ENCODE results near the gene ATXN10.
"Not testable (repeated sequence)": the region's sequence is repeated elsewhere in the genome, so short reads cannot be mapped to it uniquely, and the experiment has no call there.

ATXN10 gene

GRCh38 chr22:45710469-45710868, 38.8 kb downstream of the ATXN10 start:
- DNase-seq = no peak

DNA sequence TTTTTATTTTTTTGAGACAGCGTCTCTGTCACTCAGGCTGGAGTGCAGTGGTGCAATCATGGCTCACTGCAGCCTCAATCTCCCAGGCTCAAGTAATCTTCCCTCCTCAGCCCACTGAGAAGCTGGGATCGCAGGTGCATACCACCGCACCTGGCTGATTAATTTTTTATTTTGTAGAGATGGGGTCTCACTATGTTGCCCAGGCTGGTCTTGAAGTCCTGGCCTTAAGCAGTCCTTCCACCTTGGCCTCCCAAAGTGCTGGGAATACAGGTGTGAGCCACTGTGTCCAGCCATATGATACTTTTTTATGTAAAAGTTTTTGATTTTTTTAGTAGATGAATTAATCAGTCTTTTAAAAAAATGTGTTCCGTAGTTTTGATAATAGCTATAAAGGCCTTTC, 42.8 kb downstream of the ATXN10 start:
- DNase-seq = not testable (repeated sequence)

GRCh38 chr22:45717789-45718188, 46.2 kb downstream of the ATXN10 start:
- DNase-seq = no peak

DNA sequence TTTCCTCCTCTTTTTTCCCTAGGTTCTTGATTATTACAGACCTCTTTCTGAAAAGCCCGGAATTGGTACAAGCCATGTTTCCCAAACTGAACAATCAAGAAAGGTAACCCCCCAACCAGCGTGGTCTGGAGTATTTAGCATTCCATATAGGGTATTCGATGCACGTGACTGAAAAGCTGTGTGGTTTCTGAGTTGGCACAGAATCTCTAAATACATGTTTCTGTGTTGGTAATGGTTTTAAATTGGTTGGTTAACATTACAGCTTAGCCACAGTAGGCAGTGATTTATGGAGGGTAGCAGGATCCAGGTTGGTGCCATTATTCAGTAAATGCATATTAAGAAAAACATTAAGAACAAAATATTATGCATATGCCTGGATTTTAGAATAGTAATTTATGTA, 46.8 kb downstream of the ATXN10 start:
- no peak for DNase-seq

DNA sequence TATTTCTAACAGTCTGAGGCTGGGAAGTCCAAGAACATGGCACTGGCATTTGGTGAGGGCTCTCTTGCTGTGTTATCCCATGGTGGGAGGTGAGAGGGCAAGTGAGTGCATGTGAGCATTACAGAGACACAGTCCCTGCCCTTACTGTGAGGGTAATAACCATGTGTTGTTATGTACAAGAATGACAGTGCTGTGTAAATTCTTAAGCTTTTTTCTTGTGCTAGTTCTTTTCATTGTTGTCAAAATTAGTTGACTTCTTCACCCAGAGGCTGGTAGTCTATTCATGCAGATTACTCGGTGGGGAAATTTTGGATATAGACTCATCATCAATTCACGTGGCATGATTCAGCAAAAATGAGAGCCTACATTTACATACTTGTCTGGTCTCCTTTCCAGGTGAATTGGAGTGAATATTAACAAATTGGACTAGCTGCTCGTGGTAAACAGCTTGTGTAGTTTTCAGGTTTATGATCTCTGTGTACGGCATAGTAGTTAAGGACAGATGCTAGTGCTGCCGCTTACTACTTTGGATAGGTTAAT, 49.3 kb downstream of the ATXN10 start:
- no peak for DNase-seq

DNA sequence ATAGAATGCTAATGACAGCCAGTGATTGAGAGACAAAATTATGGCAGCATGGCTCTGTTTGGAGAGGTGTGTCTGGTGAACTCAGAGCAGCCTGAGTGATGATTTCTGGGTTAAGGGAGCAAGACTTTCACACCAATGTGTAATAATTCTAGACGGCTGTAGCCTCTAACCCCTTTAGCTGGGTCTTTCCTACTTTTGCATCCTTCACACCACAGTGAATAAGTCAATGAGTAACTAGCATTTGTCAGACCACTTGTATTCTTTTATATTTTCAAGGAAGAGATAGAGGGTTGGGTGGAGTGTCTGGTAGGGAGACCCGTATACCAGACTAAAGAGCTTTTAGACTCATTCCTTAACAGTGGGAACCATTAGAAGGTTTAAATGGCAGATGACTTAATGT, 50.4 kb downstream of the ATXN10 start:
- DNase-seq = no peak

GRCh38 chr22:45726081-45726480, 54.4 kb downstream of the ATXN10 start:
- DNase-seq = no peak

GRCh38 chr22:45731041-45731797, 59.6 kb downstream of the ATXN10 start:
- no peak for DNase-seq

GRCh38 chr22:45731798-45732495, 60.3 kb downstream of the ATXN10 start:
- no peak for DNase-seq

GRCh38 chr22:45735273-45735672, 63.6 kb downstream of the ATXN10 start:
- DNase-seq = no peak

GRCh38 chr22:45738206-45738605, 66.6 kb downstream of the ATXN10 start:
- no peak for DNase-seq

DNA sequence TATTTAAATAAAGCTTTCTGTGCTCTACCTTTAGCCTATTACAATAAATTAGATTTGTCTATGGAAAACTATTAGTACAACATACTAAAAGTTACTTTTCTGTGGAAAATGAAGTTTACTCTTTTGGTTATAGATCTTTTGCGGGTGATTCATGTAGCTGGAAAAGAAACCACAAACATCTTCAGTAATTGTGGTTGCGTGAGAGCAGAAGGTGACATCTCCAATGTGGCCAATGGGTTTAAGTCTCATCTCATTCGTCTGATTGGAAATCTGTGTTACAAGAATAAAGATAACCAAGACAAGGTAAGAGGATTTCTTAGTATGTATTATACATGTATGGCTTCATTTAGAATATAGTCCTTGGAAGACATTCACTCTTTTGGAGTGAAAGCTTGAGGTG, 68.6 kb downstream of the ATXN10 start:
- DNase-seq = no peak

- DNase-seq = peak; percentile 29
These were observed 71.3 kb downstream of the ATXN10 start for GRCh38 chr22:45742866-45743450.

DNA sequence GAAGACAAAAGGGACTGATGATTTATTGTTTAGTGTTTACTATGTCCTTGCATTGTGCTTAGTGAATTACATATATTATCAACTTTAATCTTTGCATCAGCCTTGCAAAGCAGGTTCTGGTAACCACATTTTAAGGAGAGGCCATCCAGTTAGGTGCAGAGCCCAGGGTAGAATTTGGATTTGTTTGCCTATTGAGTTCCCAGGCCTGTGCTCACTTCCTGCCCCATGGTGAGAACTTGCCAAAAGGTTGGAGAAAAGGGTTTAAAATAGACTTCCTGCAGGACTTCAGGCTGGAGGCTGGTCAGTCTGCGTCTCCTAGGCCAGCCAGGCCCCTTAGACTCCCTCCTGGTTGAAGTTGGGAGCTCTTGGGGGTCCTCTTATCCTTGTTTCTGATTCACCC, 72.1 kb downstream of the ATXN10 start:
- DNase-seq = no peak

GRCh38 chr22:45744442-45744841, 72.8 kb downstream of the ATXN10 start:
- no peak for DNase-seq

- no peak for DNase-seq
These were observed 79.0 kb downstream of the ATXN10 start for GRCh38 chr22:45750626-45751025.

GRCh38 chr22:45752036-45752435, 80.4 kb downstream of the ATXN10 start:
- no peak for DNase-seq

DNA sequence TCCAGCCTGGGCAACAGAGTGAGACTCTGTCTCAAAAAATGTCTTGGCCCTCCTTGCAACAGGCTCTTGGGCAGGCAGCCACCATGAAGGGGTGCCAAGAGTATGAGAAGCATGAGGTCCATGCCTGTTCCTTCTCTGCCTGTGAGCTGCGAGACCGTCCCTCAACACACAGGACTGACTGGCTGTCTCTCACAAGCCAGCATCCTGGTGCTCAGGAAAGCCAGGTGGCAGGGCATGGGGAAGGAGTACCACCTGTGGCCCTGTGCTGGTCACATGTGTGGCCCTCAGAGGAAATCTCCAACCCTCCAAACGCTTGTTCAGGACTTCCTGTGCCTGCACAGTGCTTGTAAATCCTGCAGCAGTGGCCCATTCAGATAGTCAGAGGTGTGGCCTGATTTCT, 83.2 kb downstream of the ATXN10 start:
- no peak for DNase-seq

GRCh38 chr22:45756558-45756957, 84.9 kb downstream of the ATXN10 start:
- DNase-seq = no peak

DNA sequence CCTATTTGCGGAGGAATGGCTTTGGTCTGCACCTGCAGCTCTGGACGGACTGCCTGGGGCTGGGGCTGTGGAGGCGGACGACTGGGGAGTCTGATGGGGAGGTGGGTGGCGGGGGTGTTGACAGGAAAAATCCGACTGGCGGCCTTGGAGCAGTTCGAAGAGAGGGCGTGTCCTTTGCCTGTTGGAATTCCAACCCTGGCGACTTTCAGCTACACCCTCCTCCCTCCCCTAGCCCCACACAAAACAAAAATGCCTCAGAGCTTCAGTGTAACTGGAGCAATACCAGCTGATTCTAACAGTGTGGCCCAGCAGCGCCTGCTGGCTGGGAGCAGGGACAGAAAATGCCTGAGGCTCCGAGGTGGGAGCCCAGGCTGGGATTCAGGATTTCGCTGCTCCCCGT, 85.4 kb downstream of the ATXN10 start:
- no peak for DNase-seq

GRCh38 chr22:45757936-45758335, 86.3 kb downstream of the ATXN10 start:
- no peak for DNase-seq

DNA sequence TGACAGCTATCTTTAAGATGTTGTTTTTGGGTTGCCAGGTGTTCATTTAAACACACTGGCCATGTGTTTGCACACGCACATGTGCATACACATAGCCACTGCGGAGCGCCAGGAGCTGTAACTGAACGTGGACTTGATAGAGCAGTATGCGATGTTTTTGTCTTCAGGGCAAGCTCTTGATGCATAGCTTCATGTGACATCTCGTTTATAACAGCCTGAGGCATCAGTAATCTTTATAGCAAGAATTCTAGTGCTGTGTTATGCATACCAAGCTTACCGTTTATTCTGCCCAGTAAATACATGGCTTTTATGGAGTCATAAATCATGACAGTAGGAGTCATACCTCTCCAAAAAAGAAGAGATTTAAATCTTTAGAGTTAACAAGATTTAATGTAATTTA, 87.0 kb downstream of the ATXN10 start:
- no peak for DNase-seq

DNA sequence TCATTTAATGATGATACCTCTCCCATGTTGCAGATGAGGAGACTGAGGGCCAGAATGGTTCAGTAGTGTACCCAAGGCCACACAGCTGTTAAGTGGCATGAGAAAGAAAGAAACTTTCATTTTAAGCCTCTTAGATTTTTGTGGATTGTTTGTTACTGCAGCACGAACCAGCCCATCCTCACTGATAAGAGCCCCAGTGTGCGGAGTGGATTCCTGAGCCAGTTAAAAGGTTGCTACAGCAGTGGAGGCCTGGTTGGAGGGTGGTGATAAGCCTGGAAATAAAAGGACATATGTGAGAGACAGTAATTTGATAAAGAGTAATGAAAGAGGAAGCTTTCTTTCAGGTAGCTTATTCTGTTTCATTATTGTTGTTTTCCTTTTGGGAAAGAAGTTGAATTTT, 89.0 kb downstream of the ATXN10 start:
- DNase-seq = no peak
